ENCODE data around the gene CCR5.

The CCR5 gene

DNA sequence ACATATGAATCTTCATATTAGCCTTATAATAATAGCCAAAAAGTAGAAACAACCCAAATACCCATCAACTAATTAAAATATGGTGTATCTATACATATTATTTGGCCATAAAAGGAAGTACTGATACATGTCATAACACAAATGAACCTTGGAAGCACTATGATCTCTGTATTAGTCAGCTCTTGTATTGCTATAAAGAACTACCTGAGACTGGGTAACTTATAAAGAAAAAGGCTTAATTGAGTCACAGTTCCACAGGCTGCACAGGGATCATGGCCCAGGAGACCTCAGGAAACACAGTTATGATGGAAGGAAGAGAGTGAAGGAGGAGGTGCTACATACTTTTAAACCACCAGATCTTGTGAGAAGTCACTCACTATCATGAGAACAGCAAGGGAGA lies 32.8 kb upstream of the CCR5 start:
- no peak for TF ChIP-seq ZFX (IDR thresholded peaks at IDR 0.05)
- TF ChIP-seq, protein P1, sequence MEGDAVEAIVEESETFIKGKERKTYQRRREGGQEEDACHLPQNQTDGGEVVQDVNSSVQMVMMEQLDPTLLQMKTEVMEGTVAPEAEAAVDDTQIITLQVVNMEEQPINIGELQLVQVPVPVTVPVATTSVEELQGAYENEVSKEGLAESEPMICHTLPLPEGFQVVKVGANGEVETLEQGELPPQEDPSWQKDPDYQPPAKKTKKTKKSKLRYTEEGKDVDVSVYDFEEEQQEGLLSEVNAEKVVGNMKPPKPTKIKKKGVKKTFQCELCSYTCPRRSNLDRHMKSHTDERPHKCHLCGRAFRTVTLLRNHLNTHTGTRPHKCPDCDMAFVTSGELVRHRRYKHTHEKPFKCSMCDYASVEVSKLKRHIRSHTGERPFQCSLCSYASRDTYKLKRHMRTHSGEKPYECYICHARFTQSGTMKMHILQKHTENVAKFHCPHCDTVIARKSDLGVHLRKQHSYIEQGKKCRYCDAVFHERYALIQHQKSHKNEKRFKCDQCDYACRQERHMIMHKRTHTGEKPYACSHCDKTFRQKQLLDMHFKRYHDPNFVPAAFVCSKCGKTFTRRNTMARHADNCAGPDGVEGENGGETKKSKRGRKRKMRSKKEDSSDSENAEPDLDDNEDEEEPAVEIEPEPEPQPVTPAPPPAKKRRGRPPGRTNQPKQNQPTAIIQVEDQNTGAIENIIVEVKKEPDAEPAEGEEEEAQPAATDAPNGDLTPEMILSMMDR (conservative IDR thresholded peaks at IDR 0.05), result no peak
- H3K27ac ChIP-seq, result no peak overlapping the region

DNA sequence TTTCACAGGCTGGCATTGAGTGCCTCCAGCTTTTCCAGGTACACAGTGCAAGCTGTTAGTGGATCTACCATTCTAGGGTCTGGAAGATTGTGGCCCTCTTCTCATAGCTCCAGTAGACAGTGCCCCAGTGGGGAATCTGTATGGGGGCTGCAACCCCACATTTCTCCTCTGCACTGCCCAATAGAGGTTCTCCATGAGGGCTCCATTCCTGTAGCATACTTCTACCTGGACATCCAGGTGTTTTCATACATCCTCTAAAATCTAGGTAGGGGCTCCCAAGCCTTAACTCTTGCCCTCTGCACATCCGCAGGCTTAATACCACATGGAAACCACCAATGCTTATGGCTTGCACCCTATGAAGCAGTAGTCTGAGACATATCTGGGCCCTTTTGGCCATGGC lies 31.9 kb upstream of the CCR5 start:
- H3K27ac ChIP-seq, result no peak overlapping the region
- no peak for TF ChIP-seq ZFX (IDR thresholded peaks at IDR 0.05)
- TF ChIP-seq, protein P1 (conservative IDR thresholded peaks at IDR 0.05), result no peak

DNA sequence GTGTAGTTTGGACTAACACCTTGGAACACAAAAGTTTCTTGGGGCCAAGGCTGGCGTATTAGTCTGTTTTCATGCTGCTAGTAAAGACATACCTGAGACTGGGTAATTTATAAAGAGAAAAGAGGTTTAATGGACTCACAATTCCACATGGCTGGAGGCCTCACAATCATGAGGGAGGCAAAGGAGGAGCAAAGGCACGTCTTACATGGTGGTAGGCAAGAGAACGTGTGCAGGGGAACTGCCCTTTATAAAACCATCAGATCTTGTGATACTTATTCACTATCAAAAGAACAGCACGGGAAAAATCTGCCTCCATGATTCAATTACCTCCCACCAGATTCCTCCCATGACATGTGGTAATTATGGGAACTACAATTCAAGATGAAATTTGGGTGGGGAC lies 26.3 kb upstream of the CCR5 start:
- TF ChIP-seq, protein P1 (conservative IDR thresholded peaks at IDR 0.05), result no peak
- no peak for TF ChIP-seq ZFX (IDR thresholded peaks at IDR 0.05)
- H3K27ac ChIP-seq, result no peak overlapping the region

DNA sequence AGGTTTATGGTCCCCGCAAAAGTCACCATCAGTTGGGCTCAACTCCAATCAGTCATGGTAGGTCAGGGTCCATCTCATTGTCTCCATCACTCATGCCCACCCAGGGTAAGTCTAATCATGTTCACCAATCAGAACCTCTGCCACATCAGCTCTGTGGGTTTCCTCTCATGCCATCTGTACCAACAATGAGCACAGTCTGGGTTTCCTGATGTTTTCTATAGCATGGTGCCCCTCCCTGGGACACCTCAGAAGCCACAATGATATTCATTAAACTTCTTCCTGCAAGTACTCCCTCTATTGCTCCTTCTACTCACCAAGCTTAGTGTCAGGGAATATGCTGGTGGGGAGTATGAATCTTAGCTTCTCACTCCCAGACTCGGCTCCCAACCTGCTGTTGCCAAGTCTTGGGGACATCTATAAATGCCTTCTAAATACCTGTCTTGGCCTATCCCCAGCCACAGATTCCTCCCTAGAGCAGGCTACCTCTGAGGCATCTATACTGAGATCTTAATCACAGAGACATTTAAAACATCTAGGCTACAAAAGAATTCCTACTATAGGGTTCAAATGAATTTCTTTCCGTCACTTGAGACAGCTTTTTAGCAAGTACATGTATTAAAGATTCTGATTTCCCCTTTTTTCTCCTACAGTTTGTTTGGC lies 21.8 kb upstream of the CCR5 start:
- no peak overlapping the region for H3K27ac ChIP-seq
- no peak for TF ChIP-seq ZFX (IDR thresholded peaks at IDR 0.05)
- TF ChIP-seq, protein P1 (conservative IDR thresholded peaks at IDR 0.05), result no peak

DNA sequence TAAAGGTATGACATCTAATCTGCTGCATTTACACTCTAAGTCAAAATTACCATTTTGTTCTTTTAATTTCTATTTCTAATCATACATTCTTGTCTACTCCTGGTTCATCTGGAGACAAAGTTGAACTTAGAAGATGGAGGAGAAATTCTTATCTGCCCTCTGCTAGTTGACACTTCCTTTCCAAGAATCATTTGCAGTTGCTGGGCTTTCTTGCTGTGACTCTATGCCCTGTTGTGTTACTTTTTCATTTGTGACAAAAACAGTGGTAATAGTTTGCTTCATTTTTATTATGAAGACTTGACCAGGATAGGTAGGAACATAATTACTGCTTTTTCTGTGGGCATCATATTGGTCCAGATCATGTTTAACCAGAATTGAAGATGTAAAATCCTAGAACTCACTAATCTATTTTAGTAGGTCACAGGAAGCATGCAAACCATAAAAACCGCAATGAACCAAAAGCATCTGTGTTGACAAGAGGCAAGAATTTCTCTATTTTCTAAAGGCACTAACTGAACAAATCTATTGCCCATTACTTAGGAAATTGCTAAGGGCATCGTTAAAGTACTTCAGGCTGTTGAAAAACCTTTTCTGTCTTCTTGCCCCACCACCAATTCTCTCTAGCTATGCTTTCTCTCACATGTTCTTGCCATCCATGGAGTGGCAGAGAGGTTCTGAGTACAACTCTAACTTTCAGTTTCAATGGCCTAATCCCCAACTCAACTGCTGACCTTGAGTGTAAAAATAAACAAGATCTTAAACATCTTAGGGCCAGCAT lies 21.1 kb upstream of the CCR5 start:
- no peak for TF ChIP-seq ZFX (IDR thresholded peaks at IDR 0.05)
- TF ChIP-seq, protein P1 (conservative IDR thresholded peaks at IDR 0.05), result no peak
- no peak overlapping the region for H3K27ac ChIP-seq

DNA sequence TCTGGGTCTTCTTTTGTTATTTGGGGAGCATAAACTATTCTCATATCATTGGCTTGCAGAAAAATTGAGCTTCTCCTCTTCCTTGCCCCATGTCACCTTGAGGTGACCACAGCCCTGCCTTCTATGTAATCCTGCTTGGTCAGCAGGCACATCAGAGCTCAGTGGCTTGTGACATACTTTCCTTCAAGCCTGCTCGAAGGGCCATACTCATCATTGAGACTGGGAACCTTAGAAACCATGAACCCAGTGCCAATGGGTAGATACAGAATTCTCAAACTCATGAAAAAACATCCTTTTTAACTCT lies 20.5 kb upstream of the CCR5 start:
- TF ChIP-seq ZFX (IDR thresholded peaks at IDR 0.05), result no peak
- TF ChIP-seq, protein P1 (conservative IDR thresholded peaks at IDR 0.05), result no peak
- H3K27ac ChIP-seq, result no peak overlapping the region

DNA sequence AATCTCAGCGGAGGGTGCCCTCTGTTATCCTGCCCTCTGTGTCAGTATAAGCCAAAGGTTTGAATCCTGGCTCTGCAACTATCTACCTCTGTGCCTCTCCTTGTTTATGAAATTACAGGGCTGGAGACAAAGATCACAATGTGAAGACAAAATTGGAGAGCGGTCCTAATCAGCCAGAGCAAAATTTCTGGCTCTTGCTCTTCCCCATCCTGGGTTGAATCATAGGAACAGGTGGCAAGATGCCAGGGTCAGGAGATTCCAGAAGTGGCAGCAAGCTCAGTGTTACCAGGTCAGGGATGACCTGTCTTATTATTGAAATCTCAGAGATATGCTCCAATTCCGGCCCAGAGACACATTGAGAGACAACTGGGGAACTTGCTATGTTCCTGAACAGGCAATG lies 19.1 kb upstream of the CCR5 start:
- H3K27ac ChIP-seq, result no peak overlapping the region
- TF ChIP-seq ZFX (IDR thresholded peaks at IDR 0.05), result no peak
- TF ChIP-seq, protein P1 (conservative IDR thresholded peaks at IDR 0.05), result no peak
